Measurements from ENCODE around the gene HHAT.

DNA sequence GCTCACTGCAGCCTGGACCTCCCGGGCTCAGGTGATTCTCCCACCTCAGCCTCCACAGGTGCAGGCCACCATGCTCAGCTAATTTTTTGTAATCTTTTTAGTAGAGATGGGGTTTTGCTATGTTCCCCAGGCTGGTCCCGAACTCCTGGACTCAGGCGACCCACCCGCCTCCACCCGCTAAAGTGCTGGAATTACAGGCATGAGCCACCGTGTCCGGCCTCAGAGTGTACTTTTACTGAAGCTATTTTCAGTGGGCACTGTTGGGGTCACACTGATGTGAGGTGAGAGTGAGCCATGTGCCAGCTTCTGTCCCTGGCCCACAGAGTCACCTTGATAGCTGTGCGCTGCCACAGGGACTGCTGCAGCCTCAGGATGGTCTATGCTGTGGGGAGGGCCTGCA lies 25.3 kb upstream of the HHAT start:
- TF ChIP-seq, protein P1, sequence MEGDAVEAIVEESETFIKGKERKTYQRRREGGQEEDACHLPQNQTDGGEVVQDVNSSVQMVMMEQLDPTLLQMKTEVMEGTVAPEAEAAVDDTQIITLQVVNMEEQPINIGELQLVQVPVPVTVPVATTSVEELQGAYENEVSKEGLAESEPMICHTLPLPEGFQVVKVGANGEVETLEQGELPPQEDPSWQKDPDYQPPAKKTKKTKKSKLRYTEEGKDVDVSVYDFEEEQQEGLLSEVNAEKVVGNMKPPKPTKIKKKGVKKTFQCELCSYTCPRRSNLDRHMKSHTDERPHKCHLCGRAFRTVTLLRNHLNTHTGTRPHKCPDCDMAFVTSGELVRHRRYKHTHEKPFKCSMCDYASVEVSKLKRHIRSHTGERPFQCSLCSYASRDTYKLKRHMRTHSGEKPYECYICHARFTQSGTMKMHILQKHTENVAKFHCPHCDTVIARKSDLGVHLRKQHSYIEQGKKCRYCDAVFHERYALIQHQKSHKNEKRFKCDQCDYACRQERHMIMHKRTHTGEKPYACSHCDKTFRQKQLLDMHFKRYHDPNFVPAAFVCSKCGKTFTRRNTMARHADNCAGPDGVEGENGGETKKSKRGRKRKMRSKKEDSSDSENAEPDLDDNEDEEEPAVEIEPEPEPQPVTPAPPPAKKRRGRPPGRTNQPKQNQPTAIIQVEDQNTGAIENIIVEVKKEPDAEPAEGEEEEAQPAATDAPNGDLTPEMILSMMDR (conservative IDR thresholded peaks at IDR 0.05; ENCODE audit: low read length): no peak
- no peak for TF ChIP-seq EZH2phosphoT487 (IDR thresholded peaks at IDR 0.05; ENCODE audit: borderline replicate concordance, low read depth, low read length)
